Prostate gland (tissue), 2 donors: ENCODE measurements around the gene STK11. TPM values are rescaled to one million over a fixed set of nuclear protein-coding genes. Genes with fewer than 3 reads are reported as not detected.

Experiments
- DNase-seq: peaks from one replicate; pipeline ENCODE4 v3.0.0-alpha.2; 2019; ENCODE audit warnings: low spot score
- H3K27ac ChIP-seq, 2 donors: fragments of 200-600 bp; sonication (generic); 2 replicates each; pipeline ENCODE4 v1.5.1; 2017 to 2019
- H3K27me3 ChIP-seq: fragments of 200-600 bp; sonication (generic); replicated peaks from 2 replicates; pipeline ENCODE4 v1.5.1; 2019; ENCODE audit not compliant: insufficient read depth
- H3K36me3 ChIP-seq, 2 donors: fragments of 200-600 bp; sonication (generic); 1 replicate in 1 of 2; 2 replicates in 1 of 2; pipeline versions ENCODE4 v1.5.1 to v1.8.1; 2017 to 2019
- H3K4me1 ChIP-seq: fragments of 200-600 bp; sonication (generic); replicated peaks from 2 replicates; pipeline ENCODE4 v1.5.1; 2019
- H3K4me3 ChIP-seq, 2 donors: fragments of 200-600 bp; sonication (generic); 2 replicates each; pipeline ENCODE4 v1.5.1; 2017 to 2019
- H3K9me3 ChIP-seq: fragments of 200-600 bp; sonication (generic); 2 replicates; pipeline ENCODE4 v1.5.1; 2017
- CTCF ChIP-seq, 4 experiments: fragments of 200-600 bp in 2 of 4; fragments of 450-650 bp in 2 of 4; sonication (generic) in 2 of 4; IDR thresholded peaks; 1 replicate in 3 of 4; 2 replicates in 1 of 4; pipeline ENCODE4 v1.5.1; 2016 to 2019; ENCODE audit warnings: antibody characterized with exemption in 4 of 4, mild to moderate bottlenecking in 2 of 4, moderate library complexity in 2 of 4
- POLR2A ChIP-seq: fragments of 450-650 bp; IDR thresholded peaks from one replicate; pipeline ENCODE4 v1.6.1; 2016; ENCODE audit warnings: antibody characterized with exemption, mild to moderate bottlenecking
- POLR2AphosphoS5 ChIP-seq: sonication (generic); formaldehyde crosslinking; IDR thresholded peaks from one replicate; pipeline ENCODE4 v1.6.1; 2017; ENCODE audit warnings: antibody characterized with exemption
- WGBS: methylation state at CpG from one replicate; pipeline ENCODE4 v1.1.5; 2018; 5-methylcytosine and 5-hydroxymethylcytosine counted together
- intact Hi-C: fragments of 100-400 bp; cut with DNase I; formaldehyde crosslinking; loops from one replicate; pipeline ENCODE4 v1.14.2; 2022
- total RNA-seq, 2 donors: library from RNA; depleted of rRNA; stranded (reverse); fragments of >200 nt; gene quantifications; one replicate each; pipeline ENCODE4 v1.1.0, GENCODE V29; 2016

Gene STK11
- total RNA-seq, 2 donors from 2014 or later, result 75.1 to 157 TPM

- no peak for TF ChIP-seq POLR2A
- H3K27ac ChIP-seq, result no peak overlapping the region
- intact Hi-C loops, result no loop called here
- no peak for DNase-seq
- H3K27me3 ChIP-seq, result no peaks in the 10 kb centered on the region
- WGBS, result 88% methylated on average over 11 of the region's 15 CpGs
- H3K36me3 ChIP-seq, result no peaks in the 10 kb centered on the region
- H3K9me3 ChIP-seq, result no peaks in the 10 kb centered on the region
- peaks cover 23% of the 10 kb centered on the region for H3K4me1 ChIP-seq
- H3K4me3 ChIP-seq, result no peak overlapping the region
Measured at GRCh38 chr19:1217366-1217765, 11.8 kb downstream of the STK11 start.

- no peak overlapping the region for H3K27ac ChIP-seq
- H3K4me3 ChIP-seq, result no peak overlapping the region
- no peak for DNase-seq
- peaks cover 15% of the 10 kb centered on the region for H3K4me1 ChIP-seq
- H3K36me3 ChIP-seq, result no peaks in the 10 kb centered on the region
- H3K9me3 ChIP-seq, result no peaks in the 10 kb centered on the region
- 88% methylated on average over 35 of the region's 37 CpGs for WGBS
- TF ChIP-seq CTCF (IDR thresholded peaks at IDR 0.05), result no peak
- TF ChIP-seq POLR2AphosphoS5, result no peak
- TF ChIP-seq POLR2A, result no peak
- intact Hi-C loops, result no loop called here
- H3K27me3 ChIP-seq, result no peaks in the 10 kb centered on the region
Measured at GRCh38 chr19:1218751-1219567, 13.4 kb downstream of the STK11 start.

DNA sequence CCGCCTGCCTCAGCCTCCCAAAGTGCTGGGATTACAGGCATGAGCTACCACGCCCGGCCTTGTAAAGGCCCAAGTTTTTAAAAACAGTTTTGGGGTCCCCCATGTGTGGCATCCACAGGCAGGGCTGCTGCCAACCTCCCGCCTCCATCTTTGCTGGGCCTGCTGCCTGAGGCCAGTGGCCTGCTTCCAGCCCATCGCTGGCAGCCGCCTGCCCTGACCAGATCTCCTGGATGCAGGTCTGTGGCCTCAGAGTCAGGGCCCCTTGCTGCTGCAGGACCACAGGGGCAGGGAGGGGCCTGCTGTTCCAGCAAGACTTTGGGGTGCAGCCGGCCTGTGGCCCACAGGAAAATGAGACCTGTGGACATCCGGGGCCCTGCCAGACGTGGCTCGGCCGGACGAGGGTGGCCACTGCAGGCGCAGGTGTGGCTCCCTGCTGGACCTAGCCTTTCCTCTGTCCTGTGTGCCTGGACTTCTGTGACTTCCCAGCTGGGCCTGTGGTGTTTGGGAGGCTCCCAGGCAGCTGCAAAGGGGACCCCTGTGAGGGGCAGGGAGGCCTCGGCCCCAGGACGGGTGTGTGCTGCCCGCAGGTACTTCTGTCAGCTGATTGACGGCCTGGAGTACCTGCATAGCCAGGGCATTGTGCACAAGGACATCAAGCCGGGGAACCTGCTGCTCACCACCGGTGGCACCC lies 14.4 kb downstream of the STK11 start:
- no peak overlapping the region for H3K27ac ChIP-seq
- peaks cover 7% of the 10 kb centered on the region for H3K4me1 ChIP-seq
- intact Hi-C loops, result no loop called here

DNA sequence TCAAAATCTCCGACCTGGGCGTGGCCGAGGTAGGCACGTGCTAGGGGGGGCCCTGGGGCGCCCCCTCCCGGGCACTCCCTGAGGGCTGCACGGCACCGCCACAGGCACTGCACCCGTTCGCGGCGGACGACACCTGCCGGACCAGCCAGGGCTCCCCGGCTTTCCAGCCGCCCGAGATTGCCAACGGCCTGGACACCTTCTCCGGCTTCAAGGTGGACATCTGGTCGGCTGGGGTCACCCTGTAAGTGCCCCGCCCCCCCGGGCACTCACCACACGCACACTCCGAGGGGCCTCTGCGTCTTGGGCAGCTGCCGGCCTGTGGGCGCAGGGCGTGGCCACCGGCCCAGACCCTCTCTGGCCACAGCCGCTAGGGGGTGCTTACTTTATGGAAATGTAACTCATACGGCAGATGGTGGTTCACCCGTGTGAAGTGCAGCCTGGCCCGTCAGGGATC lies 14.9 kb downstream of the STK11 start:
- Histone ChIP-seq H3K36me3 (no peaks in the 10 kb centered on the region), H3K27me3 (no peaks in the 10 kb centered on the region)
- intact Hi-C loops, result no loop called here

More for the DNA sequence above, 14.4 kb downstream of the STK11 start:
- no peaks in the 10 kb centered on the region for H3K36me3 ChIP-seq
- no peaks in the 10 kb centered on the region for H3K9me3 ChIP-seq
- no peak for TF ChIP-seq POLR2A
- no peak for TF ChIP-seq POLR2AphosphoS5
- no peak for TF ChIP-seq CTCF (IDR thresholded peaks at IDR 0.05)
- H3K4me3 ChIP-seq, result no peak overlapping the region
- 91% methylated on average over 7 of the region's 19 CpGs for WGBS
- DNase-seq, result no peak
- H3K27me3 ChIP-seq, result no peaks in the 10 kb centered on the region

More for the DNA sequence above, 14.9 kb downstream of the STK11 start:
- H3K9me3 ChIP-seq, result no peaks in the 10 kb centered on the region
- 85% methylated on average over 29 of the region's 33 CpGs for WGBS
- no peak overlapping the region for H3K27ac ChIP-seq
- H3K4me1 ChIP-seq, result peaks cover under 1% of the 10 kb centered on the region
- TF ChIP-seq POLR2AphosphoS5 (no peak), POLR2A (no peak), CTCF (IDR thresholded peaks at IDR 0.05) (no peak)
- DNase-seq, result no peak
- no peak overlapping the region for H3K4me3 ChIP-seq
